HepG2 (cell line): Measurements from ENCODE around the gene C1orf74. TPM values are rescaled to one million over a fixed set of nuclear protein-coding genes. Genes with fewer than 3 reads are reported as not detected.

Experiments used
- ATAC-seq: fragments of 200-7000 bp; cut with Tn5 transposase; 3 replicates; pipeline ENCODE4 v1.9.1; 2020; ENCODE audit warnings: mild to moderate bottlenecking, moderate library complexity
- BruUV-seq: library from RNA; stranded (reverse); fragments of 400-500 nt; replicated peaks from 2 replicates; lab custom pipeline; 2021; lab: Mats Ljungman, UMichigan
- CTCF ChIA-PET: fragments of 300-600 bp; formaldehyde crosslinking; extraction: SDS; loops from one replicate; lab custom pipeline; 2021; ENCODE audit warnings: low total read pairs, inconsistent platforms, low intra/inter-chr PET ratio; lab: Yijun Ruan, JAX
- POLR2A ChIA-PET: fragments of 350-600 bp; sonication (Branson Sonifier 250); formaldehyde crosslinking; loops from one replicate; lab custom pipeline; 2020; ENCODE audit warnings: antibody characterized with exemption, inconsistent platforms; lab: Yijun Ruan, JAX
- DNase-seq: peaks from one replicate; pipeline ENCODE4 v3.0.0-alpha.2; 2015; ENCODE audit warnings: low spot score
- FAIRE-seq: peaks from 3 replicates; lab custom pipeline; 2011; peaks lifted over from hg19 to GRCh38; lab: Jason Lieb, UNC
- H2AFZ ChIP-seq: one replicate; pipeline ENCODE4 v1.6.1; 2011; ENCODE audit warnings: low read length, inconsistent platforms
- H3K27ac ChIP-seq: fragments of 300-600 bp; 3 replicates; pipeline ENCODE4 v1.8.0; 2011; ENCODE audit warnings: mixed run types, mild to moderate bottlenecking, mixed read lengths, low read length, inconsistent platforms; ENCODE audit not compliant: insufficient read depth; ENCODE audit errors: extremely low read length
- H3K27me3 ChIP-seq, 2 experiments: fragments of 200-600 bp in 1 of 2; 2 replicates in 1 of 2; 3 replicates in 1 of 2; pipeline versions ENCODE4 v1.6.0 to v1.8.0; 2011; ENCODE audit warnings: low read length in 2 of 2, mild to moderate bottlenecking in 2 of 2, moderate library complexity in 2 of 2, inconsistent platforms in 1 of 2; ENCODE audit not compliant: insufficient read depth in 2 of 2, control insufficient read depth in 1 of 2
- H3K36me3 ChIP-seq, 2 experiments: fragments of 200-600 bp in 1 of 2; replicated peaks in 1 of 2; 2 replicates in 1 of 2; 3 replicates in 1 of 2; pipeline versions ENCODE4 v1.5.1 to v1.8.0; 2011; ENCODE audit warnings: low read length in 2 of 2, inconsistent platforms in 1 of 2; ENCODE audit not compliant: insufficient read depth in 2 of 2, control insufficient read depth in 1 of 2
- H3K4me1 ChIP-seq: 2 replicates; pipeline ENCODE4 v1.5.1; 2012; ENCODE audit warnings: low read length, inconsistent platforms; ENCODE audit not compliant: insufficient read depth
- H3K4me2 ChIP-seq: 2 replicates; pipeline ENCODE4 v1.6.0; 2011; ENCODE audit warnings: low read depth, low read length, inconsistent platforms
- H3K4me3 ChIP-seq, 3 experiments: fragments of 200-600 bp in 1 of 3; sonication (generic), shearing (Covaris generic) in 1 of 3; replicated peaks in 1 of 3; 2 replicates each; pipeline ENCODE4 v1.5.1; 2011 to 2016; ENCODE audit warnings: low read length in 3 of 3, inconsistent platforms in 2 of 3, low read depth in 2 of 3, mild to moderate bottlenecking in 2 of 3, control low read depth in 1 of 3, mixed read lengths in 1 of 3; ENCODE audit not compliant: insufficient read depth in 1 of 3
- H3K79me2 ChIP-seq: one replicate; pipeline ENCODE4 v1.6.1; 2011; ENCODE audit warnings: low read length, inconsistent platforms; ENCODE audit not compliant: insufficient read depth
- H3K9ac ChIP-seq: 2 replicates; pipeline ENCODE4 v1.6.0; 2011; ENCODE audit warnings: mild to moderate bottlenecking, low read depth, low read length, inconsistent platforms; ENCODE audit not compliant: insufficient read depth
- H3K9me3 ChIP-seq: 2 replicates; pipeline ENCODE4 v1.5.1; 2012; ENCODE audit warnings: mild to moderate bottlenecking, low read length
- H4K20me1 ChIP-seq: 2 replicates; pipeline ENCODE4 v1.6.0; 2011; ENCODE audit warnings: inconsistent platforms, mild to moderate bottlenecking, low read length, moderate library complexity; ENCODE audit not compliant: insufficient read depth
- FOSL2 ChIP-seq: sonication (generic); formaldehyde crosslinking; IDR thresholded peaks from 2 replicates; pipeline ENCODE4 v1.4.0; 2020; ENCODE audit warnings: missing genetic modification reagents
- RARG ChIP-seq: sonication (generic); formaldehyde crosslinking; IDR thresholded peaks from 2 replicates; pipeline ENCODE4 v1.4.0; 2020; ENCODE audit warnings: low read depth, mild to moderate bottlenecking, missing genetic modification reagents
- ZKSCAN8 ChIP-seq: IDR thresholded peaks from 2 replicates; pipeline ENCODE4 v1.6.1; 2016; ENCODE audit warnings: borderline replicate concordance, missing genetic modification reagents, missing compliant biosample characterization
- ZNF17 ChIP-seq: sonication (generic); formaldehyde crosslinking; IDR thresholded peaks from 2 replicates; pipeline ENCODE4 v1.5.0; 2020; ENCODE audit warnings: mild to moderate bottlenecking, missing genetic modification reagents
- ZNF644 ChIP-seq: IDR thresholded peaks from 2 replicates; pipeline ENCODE4 v1.6.1; 2016; ENCODE audit warnings: low read depth
- WGBS: methylation state at CpG from one replicate; pipeline ENCODE4 v1.1.6; 2017; ENCODE audit warnings: low lambda C conversion rate; 5-methylcytosine and 5-hydroxymethylcytosine counted together
- in situ Hi-C: cut with HindIII; loops from 2 replicates; pipeline ENCODE4 v1.10.0; 2017; ENCODE audit warnings: low pct_unique_long_range_greater_than_20kb; ENCODE audit not compliant: extremely low pct_ligation_motif_present
- intact Hi-C: fragments of 100-400 bp; cut with micrococcal nuclease; formaldehyde crosslinking; loops from one replicate; pipeline ENCODE4 v1.10.0; 2022; ENCODE audit not compliant: unreplicated experiment
- polyA plus RNA-seq, 8 experiments: library from polyadenylated mRNA; depleted of rRNA in 3 of 8; stranded (reverse) in 7 of 8; unstranded in 1 of 8; fragments of >200 nt; fragmentation: Illumina TruSeq in 4 of 8; extraction: Trizol in 4 of 8; gene quantifications; 2 replicates each; pipeline versions ENCODE4 v1.2.1 to v1.2.3, GENCODE V29; 2011 to 2016; ENCODE audit warnings: low read depth in 4 of 8, missing spikeins in 1 of 8, mixed read lengths in 1 of 8; ENCODE audit not compliant: insufficient read depth in 1 of 8
- total RNA-seq, 5 experiments: library from RNA; depleted of rRNA; stranded (reverse); fragments of >200 nt; fragmentation: Illumina TruSeq; extraction: Trizol; gene quantifications; 2 replicates each; pipeline ENCODE4 v1.2.3, GENCODE V29; 2016; ENCODE audit warnings: low read depth in 1 of 5
- TF ChIP-seq, protein P1 (sequence below): IDR thresholded peaks from 2 replicates; pipeline ENCODE4 v1.4.0; 2020; ENCODE audit warnings: mild to moderate bottlenecking, missing genetic modification reagents
- TF ChIP-seq, protein P2 (sequence below): sonication (generic); formaldehyde crosslinking; IDR thresholded peaks from 2 replicates; pipeline ENCODE4 v1.5.1; 2020; ENCODE audit warnings: mild to moderate bottlenecking, missing genetic modification reagents, borderline replicate concordance
- TF ChIP-seq, protein P3 (sequence below): sonication (generic); formaldehyde crosslinking; IDR thresholded peaks from 2 replicates; pipeline ENCODE4 v1.5.1; 2020; ENCODE audit warnings: missing genetic modification reagents, mild to moderate bottlenecking, borderline replicate concordance

C1orf74 gene
- total and polyA plus RNA-seq, 2 of the 13 experiments (the other 11 are each of a cell fraction or from before 2014, with no cell fraction given): 0.33 to 0.71 TPM

DNA sequence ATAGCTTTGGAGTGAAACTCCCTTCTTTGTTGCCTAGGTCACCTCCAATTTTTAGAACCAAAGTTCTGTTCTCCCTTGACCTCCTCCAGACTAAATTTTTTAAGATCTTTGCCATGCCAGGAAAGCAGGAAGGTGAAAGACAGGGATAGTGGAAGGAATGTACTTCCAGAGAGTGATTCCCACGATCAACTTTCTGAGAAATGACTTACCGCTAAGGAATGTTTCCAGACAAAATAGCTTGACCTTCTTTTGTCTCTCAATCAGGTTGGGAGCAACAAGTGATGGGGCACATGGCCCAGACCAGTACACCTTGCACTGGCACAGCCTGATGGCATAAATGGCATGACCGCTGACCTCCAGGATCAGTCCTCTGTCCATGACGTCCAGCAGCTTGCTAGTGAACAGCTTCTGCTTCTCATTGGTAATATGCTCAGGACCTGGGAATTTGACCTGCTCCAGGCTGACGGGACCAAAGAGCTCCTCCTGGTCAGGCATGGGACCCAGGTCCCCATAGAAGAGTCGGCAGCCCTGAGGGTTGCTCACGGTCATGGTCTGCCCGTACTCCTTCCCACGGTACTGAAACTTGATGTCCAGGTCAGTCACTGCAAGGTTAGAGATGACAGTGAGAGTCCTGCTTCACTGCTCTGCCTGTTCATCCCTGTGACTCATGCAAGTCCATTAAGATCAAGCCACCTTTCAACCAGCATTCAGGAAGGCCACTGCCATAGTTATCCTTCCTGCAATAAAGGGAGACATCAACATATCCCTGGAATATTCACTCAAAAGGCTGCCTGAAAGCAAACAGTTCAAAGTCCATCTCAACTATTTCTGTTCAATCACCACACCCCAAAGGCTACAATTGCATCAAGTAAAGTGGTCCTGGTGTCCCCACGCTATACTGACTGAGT, 6.2 kb upstream of the C1orf74 start:
- H3K4me1 ChIP-seq: peaks cover 11% of the 10 kb centered on the region
- FAIRE-seq (no peak), ATAC-seq (peak; percentile 80), DNase-seq (peak; percentile 63)
- H3K27me3 ChIP-seq: peaks cover 0 to 3% of the 10 kb centered on the region in 2 experiments; a peak in 1 of 5 replicates
- no peaks in the 10 kb centered on the region for H4K20me1 ChIP-seq
- CTCF ChIA-PET: no interaction called here
- no peak overlapping the region for H2AFZ ChIP-seq
- in situ Hi-C loops (no loop called here), intact Hi-C loops (no loop called here)
- H3K4me2 ChIP-seq: peak overlapping the region; percentile 26; the same call in 1 of the 2 replicates
- H3K4me3 ChIP-seq: no peak overlapping the region
- H3K79me2 ChIP-seq: no peaks in the 10 kb centered on the region
- WGBS: 23% methylated on average over 7 of the region's 10 CpGs
- no peaks in the 10 kb centered on the region for H3K9me3 ChIP-seq
- H3K36me3 ChIP-seq: no peaks in the 10 kb centered on the region
- POLR2A ChIA-PET: no interaction called here
- H3K9ac ChIP-seq: no peak overlapping the region
- no peak overlapping the region for H3K27ac ChIP-seq
- BruUV-seq: no TSS peak
- TF ChIP-seq, protein P1, sequence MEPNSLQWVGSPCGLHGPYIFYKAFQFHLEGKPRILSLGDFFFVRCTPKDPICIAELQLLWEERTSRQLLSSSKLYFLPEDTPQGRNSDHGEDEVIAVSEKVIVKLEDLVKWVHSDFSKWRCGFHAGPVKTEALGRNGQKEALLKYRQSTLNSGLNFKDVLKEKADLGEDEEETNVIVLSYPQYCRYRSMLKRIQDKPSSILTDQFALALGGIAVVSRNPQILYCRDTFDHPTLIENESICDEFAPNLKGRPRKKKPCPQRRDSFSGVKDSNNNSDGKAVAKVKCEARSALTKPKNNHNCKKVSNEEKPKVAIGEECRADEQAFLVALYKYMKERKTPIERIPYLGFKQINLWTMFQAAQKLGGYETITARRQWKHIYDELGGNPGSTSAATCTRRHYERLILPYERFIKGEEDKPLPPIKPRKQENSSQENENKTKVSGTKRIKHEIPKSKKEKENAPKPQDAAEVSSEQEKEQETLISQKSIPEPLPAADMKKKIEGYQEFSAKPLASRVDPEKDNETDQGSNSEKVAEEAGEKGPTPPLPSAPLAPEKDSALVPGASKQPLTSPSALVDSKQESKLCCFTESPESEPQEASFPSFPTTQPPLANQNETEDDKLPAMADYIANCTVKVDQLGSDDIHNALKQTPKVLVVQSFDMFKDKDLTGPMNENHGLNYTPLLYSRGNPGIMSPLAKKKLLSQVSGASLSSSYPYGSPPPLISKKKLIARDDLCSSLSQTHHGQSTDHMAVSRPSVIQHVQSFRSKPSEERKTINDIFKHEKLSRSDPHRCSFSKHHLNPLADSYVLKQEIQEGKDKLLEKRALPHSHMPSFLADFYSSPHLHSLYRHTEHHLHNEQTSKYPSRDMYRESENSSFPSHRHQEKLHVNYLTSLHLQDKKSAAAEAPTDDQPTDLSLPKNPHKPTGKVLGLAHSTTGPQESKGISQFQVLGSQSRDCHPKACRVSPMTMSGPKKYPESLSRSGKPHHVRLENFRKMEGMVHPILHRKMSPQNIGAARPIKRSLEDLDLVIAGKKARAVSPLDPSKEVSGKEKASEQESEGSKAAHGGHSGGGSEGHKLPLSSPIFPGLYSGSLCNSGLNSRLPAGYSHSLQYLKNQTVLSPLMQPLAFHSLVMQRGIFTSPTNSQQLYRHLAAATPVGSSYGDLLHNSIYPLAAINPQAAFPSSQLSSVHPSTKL (CRISPR knock-in tag): 0 out of 2 replicates have a peak, but pooled peaks have one; percentile 24
- TF ChIP-seq, protein P2, sequence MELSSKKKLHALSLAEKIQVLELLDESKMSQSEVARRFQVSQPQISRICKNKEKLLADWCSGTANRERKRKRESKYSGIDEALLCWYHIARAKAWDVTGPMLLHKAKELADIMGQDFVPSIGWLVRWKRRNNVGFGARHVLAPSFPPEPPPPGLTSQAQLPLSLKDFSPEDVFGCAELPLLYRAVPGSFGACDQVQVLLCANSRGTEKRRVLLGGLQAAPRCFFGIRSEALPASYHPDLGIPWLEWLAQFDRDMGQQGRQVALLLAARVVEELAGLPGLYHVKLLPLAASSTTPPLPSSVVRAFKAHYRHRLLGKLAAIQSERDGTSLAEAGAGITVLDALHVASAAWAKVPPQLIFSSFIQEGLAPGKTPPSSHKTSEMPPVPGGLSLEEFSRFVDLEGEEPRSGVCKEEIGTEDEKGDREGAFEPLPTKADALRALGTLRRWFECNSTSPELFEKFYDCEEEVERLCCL: no peak
- TF ChIP-seq RARG (CRISPR knock-in tag) (no peak), ZNF17 (CRISPR knock-in tag) (no peak), FOSL2 (peak; percentile 66), ZNF644 (CRISPR knock-in tag) (peak; percentile 66; the same call in 1 of the 2 replicates), ZKSCAN8 (CRISPR knock-in tag) (no peak)
- TF ChIP-seq, protein P3, sequence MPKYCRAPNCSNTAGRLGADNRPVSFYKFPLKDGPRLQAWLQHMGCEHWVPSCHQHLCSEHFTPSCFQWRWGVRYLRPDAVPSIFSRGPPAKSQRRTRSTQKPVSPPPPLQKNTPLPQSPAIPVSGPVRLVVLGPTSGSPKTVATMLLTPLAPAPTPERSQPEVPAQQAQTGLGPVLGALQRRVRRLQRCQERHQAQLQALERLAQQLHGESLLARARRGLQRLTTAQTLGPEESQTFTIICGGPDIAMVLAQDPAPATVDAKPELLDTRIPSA: no peak
